ENCODE measurements around the gene PCDHGB6. TPM values are rescaled to one million over a fixed set of nuclear protein-coding genes. Genes with fewer than 3 reads are reported as not detected.
A peak's percentile ranks its signal among the peaks of the same experiment; 100 is the strongest.
"Not testable (repeated sequence)": the region's sequence is repeated elsewhere in the genome, so short reads cannot be mapped to it uniquely, and the experiment has no call there.

Gene PCDHGB6
- total RNA-seq, 2 experiments from 2014 or later = not detected

GRCh38 chr5:141392429-141393198, 15.2 kb upstream of the PCDHGB6 start, which contains the start of gene PCDHGA8:
TSS of gene PCDHGA8 (plus strand) at chr5:141392633. CDS start at chr5:141392814, 181 bp downstream.
- Mint-ChIP-seq H3K4me3 (no peak within 1 kb of the TSS), H3K9me3 (ENCODE audit: low read depth) (peaks cover 38% of the 10 kb centered on the region), H3K36me3 (ENCODE audit: low read depth) (peaks cover 29% of the 10 kb centered on the region), H3K27me3 (peaks cover 60% of the 10 kb centered on the region), H3K27ac (no peak within 1 kb of the TSS), H3K4me1 (no peaks in the 10 kb centered on the region)
- CTCF ChIA-PET = interaction anchor here (0.7 to 1.3 kb wide), 3 partner anchors 28 to 475 kb away, joined by 3 to 4 read pairs (median 3); partner anchors contain the start of genes PCDHGA2 and PCDHGA5
- DNase-seq = no peak
- POLR2A ChIA-PET = interaction anchor here (0.6 kb wide), 1 partner anchor 62 kb away, joined by 4 read pairs; the partner anchor contains the start of gene PCDHGA1
- intact Hi-C loops (cut with DNase I, micrococcal nuclease) = no loop called here
- ATAC-seq = no peak

DNA sequence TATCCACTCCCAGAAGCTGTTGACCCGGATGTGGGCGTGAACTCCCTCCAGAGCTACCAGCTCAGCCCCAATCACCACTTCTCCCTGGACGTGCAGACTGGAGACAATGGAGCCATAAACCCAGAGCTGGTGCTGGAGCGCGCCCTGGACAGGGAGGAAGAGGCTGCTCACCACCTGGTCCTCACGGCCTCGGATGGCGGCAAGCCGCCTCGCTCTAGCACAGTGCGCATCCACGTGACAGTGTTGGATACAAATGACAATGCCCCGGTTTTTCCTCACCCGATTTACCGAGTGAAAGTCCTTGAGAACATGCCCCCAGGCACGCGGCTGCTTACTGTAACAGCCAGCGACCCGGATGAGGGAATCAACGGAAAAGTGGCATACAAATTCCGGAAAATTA, 14.6 kb upstream of the PCDHGB6 start:
- ChIA-PET POLR2A (no interaction called here), CTCF (interaction anchor here (0.7 to 1.3 kb wide), 2 partner anchors 55 to 476 kb away, joined by 3 to 4 read pairs; partner anchors contain the start of gene PCDHGA2)
- Mint-ChIP-seq H3K27me3 (peaks cover 58% of the 10 kb centered on the region), H3K4me3 (no peak overlapping the region), H3K27ac (no peak overlapping the region), H3K36me3 (ENCODE audit: low read depth) (peaks cover 27% of the 10 kb centered on the region), H3K9me3 (ENCODE audit: low read depth) (peaks cover 36% of the 10 kb centered on the region), H3K4me1 (no peaks in the 10 kb centered on the region)
- intact Hi-C loops (cut with DNase I, micrococcal nuclease) = no loop called here
- DNase-seq (no peak), ATAC-seq (no peak)

DNA sequence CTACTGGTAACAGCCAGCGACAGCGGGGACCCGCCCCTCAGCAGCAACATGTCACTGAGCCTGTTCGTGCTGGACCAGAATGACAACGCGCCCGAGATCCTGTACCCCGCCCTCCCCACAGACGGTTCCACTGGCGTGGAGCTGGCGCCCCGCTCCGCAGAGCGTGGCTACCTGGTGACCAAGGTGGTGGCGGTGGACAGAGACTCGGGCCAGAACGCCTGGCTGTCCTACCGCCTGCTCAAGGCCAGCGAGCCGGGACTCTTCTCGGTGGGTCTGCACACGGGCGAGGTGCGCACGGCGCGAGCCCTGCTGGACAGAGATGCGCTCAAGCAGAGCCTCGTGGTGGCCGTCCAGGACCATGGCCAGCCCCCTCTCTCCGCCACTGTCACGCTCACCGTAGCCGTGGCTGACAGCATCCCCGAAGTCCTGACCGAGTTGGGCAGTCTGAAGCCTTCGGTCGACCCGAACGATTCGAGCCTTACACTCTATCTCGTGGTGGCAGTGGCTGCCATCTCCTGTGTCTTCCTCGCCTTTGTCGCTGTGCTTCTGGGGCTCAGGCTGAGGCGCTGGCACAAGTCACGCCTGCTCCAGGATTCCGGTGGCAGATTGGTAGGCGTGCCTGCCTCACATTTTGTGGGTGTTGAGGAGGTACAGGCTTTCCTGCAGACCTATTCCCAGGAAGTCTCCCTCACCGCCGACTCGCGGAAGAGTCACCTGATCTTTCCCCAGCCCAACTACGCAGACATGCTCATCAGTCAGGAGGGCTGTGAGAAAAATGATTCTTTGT, 13.2 kb upstream of the PCDHGB6 start:
- intact Hi-C loops (cut with DNase I, micrococcal nuclease); H3K27ac Mint-ChIP-seq; ATAC-seq; POLR2A ChIA-PET; H3K4me1 Mint-ChIP-seq; H3K4me3 Mint-ChIP-seq; DNase-seq: not testable (repeated sequence)
- H3K27me3 Mint-ChIP-seq = peaks cover 57% of the 10 kb centered on the region
- peaks cover 28% of the 10 kb centered on the region for H3K36me3 Mint-ChIP-seq (ENCODE audit: low read depth)
- H3K9me3 Mint-ChIP-seq (ENCODE audit: low read depth) = peaks cover 27% of the 10 kb centered on the region
- CTCF ChIA-PET = interaction anchor here (1.2 to 1.5 kb wide), 2 partner anchors 163 to 169 kb away, joined by 3 to 5 read pairs; no protein-coding TSS in a partner anchor

GRCh38 chr5:141397756-141398551, 9.9 kb upstream of the PCDHGB6 start, which contains the start of gene PCDHGB5:
TSS of gene PCDHGB5 (plus strand) at chr5:141397947. CDS start at chr5:141398128, 181 bp downstream.
- CTCF ChIA-PET = interaction anchor here (0.6 to 2.6 kb wide), 18 partner anchors 9 to 244 kb away, joined by 3 to 14 read pairs (median 4); partner anchors contain the start of genes PCDHGA10, PCDHGA11, PCDHGA12 and PCDHGB6
- POLR2A ChIA-PET; H3K4me1 Mint-ChIP-seq; H3K27ac Mint-ChIP-seq; intact Hi-C loops (cut with DNase I, micrococcal nuclease): not testable (repeated sequence)
- DNase-seq = peak; percentile 67
- peak; percentile 84 for ATAC-seq
- H3K4me3 Mint-ChIP-seq = peak within 1 kb of the TSS; percentile 52
- H3K36me3 Mint-ChIP-seq (ENCODE audit: low read depth) = peaks cover 25% of the 10 kb centered on the region
- peaks cover 17% of the 10 kb centered on the region for H3K9me3 Mint-ChIP-seq (ENCODE audit: low read depth)
- H3K27me3 Mint-ChIP-seq = peaks cover 53% of the 10 kb centered on the region

DNA sequence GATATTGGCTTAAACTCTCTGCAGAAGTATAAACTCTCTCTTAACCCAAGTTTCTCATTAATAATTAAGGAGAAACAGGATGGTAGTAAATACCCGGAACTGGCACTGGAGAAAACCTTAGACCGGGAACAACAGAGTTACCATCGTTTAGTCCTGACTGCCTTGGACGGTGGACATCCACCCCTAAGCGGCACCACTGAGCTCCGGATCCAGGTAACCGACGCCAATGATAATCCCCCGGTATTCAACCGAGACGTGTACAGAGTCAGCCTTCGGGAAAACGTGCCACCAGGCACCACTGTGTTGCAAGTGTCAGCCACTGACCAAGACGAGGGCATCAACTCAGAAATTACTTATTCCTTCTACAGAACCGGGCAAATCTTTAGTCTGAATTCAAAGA, 9.2 kb upstream of the PCDHGB6 start:
- CTCF ChIA-PET = interaction anchor here (0.7 to 2.3 kb wide), 5 partner anchors 23 to 243 kb away, joined by 3 to 12 read pairs (median 5); partner anchors contain the start of gene PCDHGA11
- peaks cover 54% of the 10 kb centered on the region for H3K27me3 Mint-ChIP-seq
- no peak for ATAC-seq
- no peak overlapping the region for H3K4me3 Mint-ChIP-seq
- H3K27ac Mint-ChIP-seq = no peak overlapping the region
- peaks cover 13% of the 10 kb centered on the region for H3K9me3 Mint-ChIP-seq (ENCODE audit: low read depth)
- no peaks in the 10 kb centered on the region for H3K4me1 Mint-ChIP-seq
- intact Hi-C loops (cut with DNase I, micrococcal nuclease) = no loop called here
- H3K36me3 Mint-ChIP-seq (ENCODE audit: low read depth) = peaks cover 21% of the 10 kb centered on the region
- no peak for DNase-seq
- POLR2A ChIA-PET = no interaction called here

- no peak for DNase-seq
- ATAC-seq = no peak
- POLR2A ChIA-PET = no interaction called here
- H3K9me3 Mint-ChIP-seq (ENCODE audit: low read depth) = peaks cover 6% of the 10 kb centered on the region
- no peak overlapping the region for H3K27ac Mint-ChIP-seq
- CTCF ChIA-PET = interaction anchor here (0.7 to 2.3 kb wide), 6 partner anchors 9 to 158 kb away, joined by 3 to 8 read pairs (median 3); partner anchors contain the start of gene TAF7
- peaks cover 17% of the 10 kb centered on the region for H3K36me3 Mint-ChIP-seq (ENCODE audit: low read depth)
- no peak overlapping the region for H3K4me3 Mint-ChIP-seq
- H3K4me1 Mint-ChIP-seq = no peaks in the 10 kb centered on the region
- H3K27me3 Mint-ChIP-seq = peaks cover 56% of the 10 kb centered on the region
- intact Hi-C loops (cut with DNase I, micrococcal nuclease) = loop anchor here in 1 of 2 experiments (10.0 kb wide), 1 partner anchor 525 kb away; the partner anchor contains the start of gene PCDHA12
Observed at GRCh38 chr5:141399555-141400258, 8.1 kb upstream of the PCDHGB6 start.

GRCh38 chr5:141402553-141403243, 5.1 kb upstream of the PCDHGB6 start, which contains the start of gene PCDHGA9:
TSS of gene PCDHGA9 (plus strand) at chr5:141402778. CDS start at chr5:141402953, 175 bp downstream.
- Mint-ChIP-seq H3K27ac (no peak within 1 kb of the TSS), H3K4me1 (no peaks in the 10 kb centered on the region), H3K4me3 (no peak within 1 kb of the TSS), H3K9me3 (ENCODE audit: low read depth) (peaks cover 10% of the 10 kb centered on the region), H3K36me3 (ENCODE audit: low read depth) (peaks cover 11% of the 10 kb centered on the region), H3K27me3 (peaks cover 56% of the 10 kb centered on the region)
- intact Hi-C loops (cut with DNase I, micrococcal nuclease) = loop anchor here in 1 of 2 experiments (10.0 kb wide), 1 partner anchor 528 kb away; the partner anchor contains the start of gene PCDHA12
- ChIA-PET POLR2A (no interaction called here), CTCF (interaction anchor here (0.6 to 1.5 kb wide), 12 partner anchors 10 to 956 kb away, joined by 3 to 15 read pairs (median 4); partner anchors contain the start of genes PCDHGA10, PCDHGA11 and PCDHGB7)
- DNase-seq = peak; percentile 46
- ATAC-seq = no peak

DNA sequence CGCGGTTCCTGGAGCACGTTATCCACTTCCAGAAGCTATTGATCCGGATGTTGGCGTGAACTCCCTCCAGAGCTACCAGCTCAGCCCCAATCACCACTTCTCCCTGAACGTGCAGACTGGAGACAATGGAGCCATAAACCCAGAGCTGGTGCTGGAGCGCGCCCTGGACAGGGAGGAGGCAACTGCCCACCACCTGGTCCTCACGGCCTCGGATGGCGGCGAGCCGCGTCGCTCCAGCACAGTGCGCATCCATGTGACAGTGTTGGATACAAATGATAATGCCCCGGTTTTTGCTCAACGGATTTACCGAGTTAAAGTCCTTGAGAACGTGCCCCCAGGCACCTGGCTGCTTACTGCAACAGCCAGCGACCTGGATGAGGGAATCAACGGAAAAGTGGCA, 4.4 kb upstream of the PCDHGB6 start:
- CTCF ChIA-PET = interaction anchor here (0.6 to 1.5 kb wide), 12 partner anchors 10 to 207 kb away, joined by 3 to 15 read pairs (median 4); partner anchors contain the start of genes PCDHGA10, PCDHGA11 and PCDHGB7
- no peak for ATAC-seq
- H3K9me3 Mint-ChIP-seq (ENCODE audit: low read depth) = peaks cover 12% of the 10 kb centered on the region
- no peak for DNase-seq
- H3K27me3 Mint-ChIP-seq = peaks cover 62% of the 10 kb centered on the region
- intact Hi-C loops (cut with DNase I, micrococcal nuclease) = loop anchor here in 1 of 2 experiments (10.0 kb wide), 1 partner anchor 529 kb away; the partner anchor contains the start of gene PCDHA12
- POLR2A ChIA-PET = no interaction called here
- peaks cover 13% of the 10 kb centered on the region for H3K36me3 Mint-ChIP-seq (ENCODE audit: low read depth)
- no peak overlapping the region for H3K4me3 Mint-ChIP-seq
- H3K27ac Mint-ChIP-seq = no peak overlapping the region
- no peaks in the 10 kb centered on the region for H3K4me1 Mint-ChIP-seq

DNA sequence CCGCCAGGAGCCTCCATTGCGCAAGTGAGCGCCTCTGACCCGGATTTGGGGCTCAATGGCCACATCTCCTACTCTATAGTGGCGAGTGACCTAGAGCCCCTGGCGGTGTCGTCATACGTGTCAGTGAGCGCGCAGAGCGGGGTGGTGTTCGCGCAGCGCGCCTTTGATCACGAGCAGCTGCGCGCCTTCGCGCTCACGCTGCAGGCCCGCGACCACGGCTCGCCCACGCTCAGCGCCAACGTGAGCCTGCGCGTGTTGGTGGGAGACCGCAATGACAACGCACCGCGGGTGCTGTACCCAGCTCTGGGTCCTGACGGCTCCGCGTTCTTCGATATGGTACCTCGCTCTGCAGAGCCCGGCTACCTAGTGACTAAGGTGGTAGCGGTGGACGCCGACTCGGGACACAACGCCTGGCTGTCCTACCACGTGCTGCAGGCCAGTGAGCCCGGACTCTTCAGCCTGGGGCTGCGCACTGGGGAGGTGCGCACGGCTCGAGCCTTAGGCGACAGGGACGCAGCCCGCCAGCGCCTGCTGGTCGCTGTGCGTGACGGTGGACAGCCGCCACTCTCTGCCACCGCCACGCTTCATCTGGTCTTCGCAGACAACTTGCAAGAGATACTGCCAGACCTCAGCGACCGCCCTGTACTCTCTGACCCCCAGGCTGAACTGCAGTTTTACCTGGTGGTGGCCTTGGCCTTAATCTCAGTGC, 1.9 kb downstream of the PCDHGB6 start:
- DNase-seq = no peak
- H3K27me3 Mint-ChIP-seq = peaks cover 63% of the 10 kb centered on the region
- POLR2A ChIA-PET = no interaction called here
- peaks cover 8% of the 10 kb centered on the region for H3K4me1 Mint-ChIP-seq
- H3K9me3 Mint-ChIP-seq (ENCODE audit: low read depth) = peaks cover 19% of the 10 kb centered on the region
- no peak for ATAC-seq
- peaks cover 16% of the 10 kb centered on the region for H3K36me3 Mint-ChIP-seq (ENCODE audit: low read depth)
- H3K4me3 Mint-ChIP-seq = no peak overlapping the region
- intact Hi-C loops (cut with DNase I, micrococcal nuclease) = loop anchor here (5.0 to 10.0 kb wide), 2 partner anchors 37 to 535 kb away; partner anchors contain the start of genes PCDHGA6 (in 2 of the 2), PCDHGB3 (in 2 of the 2) and PCDHA12 (in 1 of the 2)
- no peak overlapping the region for H3K27ac Mint-ChIP-seq
- CTCF ChIA-PET = interaction anchor here (0.7 kb wide), 1 partner anchor 71 kb away, joined by 3 read pairs; no protein-coding TSS in a partner anchor
